Measurements from ENCODE around the gene RASA3.

DNA sequence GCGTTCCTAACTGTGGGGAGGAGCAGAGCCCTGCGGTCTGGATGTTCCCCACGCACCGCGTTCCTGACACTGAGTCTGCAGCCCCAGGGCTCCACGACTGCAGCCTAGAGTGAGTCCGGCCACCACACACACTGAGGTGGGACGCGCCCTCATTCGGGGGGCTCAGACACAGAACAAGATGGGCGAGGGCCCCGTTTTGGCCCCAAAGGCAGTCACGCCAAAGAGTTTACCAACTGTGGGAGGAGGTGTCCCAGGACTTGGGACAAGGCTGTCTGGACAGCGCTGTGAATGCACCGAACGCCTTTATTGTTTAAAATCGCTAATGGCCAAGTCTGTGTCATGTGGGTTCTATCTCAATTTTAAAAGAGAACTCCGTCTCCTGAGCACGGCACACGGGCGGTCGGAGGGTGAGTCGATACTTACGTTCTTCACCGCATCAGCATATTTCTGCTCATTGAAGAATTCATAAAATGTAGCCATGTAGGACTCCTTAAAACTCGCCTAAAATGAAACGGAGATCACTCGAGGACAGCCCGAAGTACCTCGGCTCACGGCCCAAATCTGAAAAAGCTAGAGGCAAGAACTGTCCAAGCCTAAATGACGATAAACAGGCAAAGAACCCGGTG, 123.3 kb downstream of the RASA3 start:
- TF ChIP-seq POLR2AphosphoS5 (IDR thresholded peaks at IDR 0.05): no peak
- TF ChIP-seq, protein P1, sequence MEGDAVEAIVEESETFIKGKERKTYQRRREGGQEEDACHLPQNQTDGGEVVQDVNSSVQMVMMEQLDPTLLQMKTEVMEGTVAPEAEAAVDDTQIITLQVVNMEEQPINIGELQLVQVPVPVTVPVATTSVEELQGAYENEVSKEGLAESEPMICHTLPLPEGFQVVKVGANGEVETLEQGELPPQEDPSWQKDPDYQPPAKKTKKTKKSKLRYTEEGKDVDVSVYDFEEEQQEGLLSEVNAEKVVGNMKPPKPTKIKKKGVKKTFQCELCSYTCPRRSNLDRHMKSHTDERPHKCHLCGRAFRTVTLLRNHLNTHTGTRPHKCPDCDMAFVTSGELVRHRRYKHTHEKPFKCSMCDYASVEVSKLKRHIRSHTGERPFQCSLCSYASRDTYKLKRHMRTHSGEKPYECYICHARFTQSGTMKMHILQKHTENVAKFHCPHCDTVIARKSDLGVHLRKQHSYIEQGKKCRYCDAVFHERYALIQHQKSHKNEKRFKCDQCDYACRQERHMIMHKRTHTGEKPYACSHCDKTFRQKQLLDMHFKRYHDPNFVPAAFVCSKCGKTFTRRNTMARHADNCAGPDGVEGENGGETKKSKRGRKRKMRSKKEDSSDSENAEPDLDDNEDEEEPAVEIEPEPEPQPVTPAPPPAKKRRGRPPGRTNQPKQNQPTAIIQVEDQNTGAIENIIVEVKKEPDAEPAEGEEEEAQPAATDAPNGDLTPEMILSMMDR (IDR thresholded peaks at IDR 0.05): no peak

All from transverse colon (tissue), 4 donors.